ENCODE measurements around the gene FRMD6.
A peak's percentile ranks its signal among the peaks of the same experiment; 100 is the strongest.

The FRMD6 gene

GRCh38 chr14:51666826-51667225 is 15.1 kb downstream of the FRMD6 start:
- DNase-seq (ENCODE audit: low read depth) = peak; percentile 51

DNA sequence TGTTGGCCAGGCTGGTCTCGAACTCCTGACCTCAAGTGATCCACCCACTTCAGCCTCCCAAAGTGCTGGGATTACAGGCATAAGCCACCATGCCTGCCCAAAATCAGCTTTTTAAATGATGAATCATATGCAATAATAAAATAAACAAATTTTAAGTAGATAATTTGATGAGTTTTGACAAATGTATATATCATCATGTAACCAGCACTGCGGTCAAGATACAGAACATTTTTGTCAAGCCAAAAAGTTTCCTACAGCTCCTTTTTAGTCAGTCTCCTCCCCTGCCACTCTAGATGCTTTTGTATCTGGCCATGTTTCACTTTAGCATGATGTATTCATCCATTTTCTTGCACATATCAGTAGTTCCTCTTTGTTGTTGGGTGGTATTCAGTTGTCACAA is 17.2 kb downstream of the FRMD6 start:
- DNase-seq (ENCODE audit: low read depth) = peak; percentile 61

DNA sequence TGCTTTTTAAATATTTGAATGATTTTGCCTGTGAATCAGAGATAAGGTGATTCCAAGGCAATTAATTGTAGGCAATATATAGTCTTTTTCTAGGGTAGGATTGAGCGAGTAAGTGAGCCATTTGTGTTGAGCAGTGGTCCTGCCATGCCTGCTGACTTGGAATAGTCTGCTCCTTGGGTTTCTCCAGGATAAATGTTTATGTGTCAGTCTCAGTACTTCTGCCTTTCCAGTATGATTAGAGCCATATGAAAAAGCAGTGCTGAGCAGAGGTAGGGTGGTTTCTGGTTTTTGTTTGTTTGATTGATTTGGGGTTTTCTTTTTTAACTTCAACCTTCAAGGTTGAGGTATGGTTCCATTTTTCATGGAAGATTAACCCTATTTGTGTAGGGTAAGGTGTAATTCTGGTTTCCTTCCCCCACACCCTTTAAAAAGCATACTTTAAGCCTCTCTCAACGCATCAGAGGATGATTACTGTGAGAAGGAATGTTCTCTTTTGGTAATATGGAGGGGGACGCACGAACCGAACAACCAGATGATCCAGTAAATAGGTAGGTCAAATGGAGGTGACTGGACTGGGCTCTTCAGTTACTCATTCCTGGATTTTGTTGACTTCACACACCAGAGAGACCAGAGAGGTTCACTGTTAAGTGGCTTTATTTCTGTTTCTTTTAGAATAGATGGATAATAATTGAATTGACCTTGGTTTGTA is 22.7 kb downstream of the FRMD6 start:
- DNase-seq (ENCODE audit: low read depth) = peak; percentile 82

DNA sequence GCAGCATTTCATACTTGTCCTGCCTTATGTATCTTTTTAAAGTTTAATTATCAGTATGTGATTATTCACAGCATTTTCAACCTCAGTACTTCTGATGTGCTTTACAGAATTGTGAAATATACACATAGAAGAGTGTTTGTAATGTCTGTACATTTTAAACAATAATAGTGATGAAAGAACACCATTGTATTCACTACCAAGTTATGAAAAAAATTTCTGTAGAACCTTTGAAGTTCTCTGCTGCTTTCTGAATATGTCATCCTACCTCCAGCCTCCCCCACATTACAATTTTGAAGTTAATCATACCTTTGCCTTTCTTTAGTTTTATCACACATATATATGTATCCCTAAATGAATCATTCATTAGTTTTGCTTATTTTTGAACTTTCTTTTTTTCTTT is 24.8 kb downstream of the FRMD6 start:
- DNase-seq (ENCODE audit: low read depth) = no peak

DNA sequence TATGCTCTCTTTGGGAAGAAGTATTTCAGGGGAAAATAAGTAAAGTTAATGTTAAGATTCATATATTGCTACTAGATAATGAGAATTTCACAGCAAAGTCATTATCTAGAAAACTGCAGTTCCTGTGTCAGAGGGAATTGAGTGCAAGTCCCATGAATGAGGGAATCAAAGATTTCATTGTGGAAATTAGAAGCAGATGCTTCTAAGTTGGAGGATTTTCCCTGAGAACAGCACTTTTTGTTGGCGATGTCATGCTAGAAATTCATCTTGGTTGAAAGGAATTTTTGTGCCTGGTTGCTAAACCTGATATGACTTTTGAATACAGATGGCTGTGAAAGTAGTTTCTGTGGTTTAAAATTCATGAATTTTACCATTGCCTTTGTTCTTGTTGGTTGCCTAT is 25.6 kb downstream of the FRMD6 start:
- DNase-seq (ENCODE audit: low read depth) = peak; percentile 72

DNA sequence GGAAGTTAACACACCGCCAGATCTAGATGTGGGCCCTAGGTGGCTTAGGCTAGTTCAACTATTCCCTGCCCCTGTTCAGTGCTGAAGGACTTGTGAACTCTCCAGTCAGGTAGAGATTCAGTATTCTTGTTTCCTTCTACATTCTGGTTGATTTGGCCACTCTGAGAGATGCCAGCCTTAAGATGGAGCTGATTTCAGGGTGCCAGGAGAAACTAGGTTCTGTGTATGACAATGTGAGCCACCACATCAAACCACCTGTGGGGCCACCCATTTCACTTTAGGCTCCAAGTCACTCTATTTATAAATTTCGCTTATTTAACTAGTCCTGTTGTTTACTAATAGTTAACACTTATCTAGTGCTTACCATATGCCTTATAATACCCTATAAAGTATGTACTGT is 26.0 kb downstream of the FRMD6 start:
- DNase-seq (ENCODE audit: low read depth) = no peak

GRCh38 chr14:51680031-51680430 is 28.3 kb downstream of the FRMD6 start:
- no peak for DNase-seq (ENCODE audit: low read depth)

GRCh38 chr14:51681411-51681810 is 29.7 kb downstream of the FRMD6 start:
- no peak for DNase-seq (ENCODE audit: low read depth)

- peak; percentile 70 for DNase-seq (ENCODE audit: low read depth)
Observed at GRCh38 chr14:51682411-51682810, 30.7 kb downstream of the FRMD6 start.

- peak; percentile 49 for DNase-seq (ENCODE audit: low read depth)
Observed at GRCh38 chr14:51684760-51685159, 33.0 kb downstream of the FRMD6 start.

DNA sequence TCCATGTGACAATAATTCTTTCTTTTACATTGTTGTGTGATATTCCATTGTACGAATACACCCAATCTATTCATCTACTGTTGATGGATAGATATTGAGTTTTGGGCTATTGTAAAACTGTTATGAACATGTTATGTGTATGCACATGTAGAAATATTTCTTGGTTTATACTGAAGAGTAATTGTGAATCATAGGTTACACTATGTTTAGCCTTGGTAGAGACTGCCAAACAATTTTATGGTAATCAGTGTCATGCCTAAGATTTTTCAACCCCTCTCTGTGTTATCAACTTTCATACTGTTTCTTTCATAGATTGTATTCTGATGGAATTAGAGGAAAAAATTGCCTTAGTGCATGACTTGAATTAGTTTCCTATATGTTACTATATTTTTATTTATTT is 39.5 kb downstream of the FRMD6 start:
- DNase-seq (ENCODE audit: low read depth) = peak; percentile 63

GRCh38 chr14:51692646-51693045 is 40.9 kb downstream of the FRMD6 start:
- peak; percentile 56 for DNase-seq (ENCODE audit: low read depth)

DNA sequence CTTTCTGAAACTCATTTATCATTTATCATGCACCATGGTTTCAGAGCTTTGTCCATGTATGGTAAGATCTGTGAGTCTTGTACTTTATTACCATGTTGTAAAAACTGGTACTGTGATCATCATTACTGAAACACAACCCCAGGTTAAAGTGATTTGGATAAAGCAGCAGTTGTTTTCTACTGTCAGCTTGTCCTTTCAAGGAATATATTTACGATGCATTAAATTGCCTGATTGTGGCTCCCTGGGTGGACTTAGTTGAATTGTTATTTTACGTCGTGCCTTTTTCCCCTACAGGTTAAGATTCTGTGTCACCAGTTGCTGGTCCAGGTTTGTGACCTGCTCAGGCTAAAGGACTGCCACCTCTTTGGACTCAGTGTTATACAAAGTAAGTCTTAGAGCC is 46.1 kb downstream of the FRMD6 start:
- DNase-seq (ENCODE audit: low read depth) = no peak

GRCh38 chr14:51701951-51702350 is 50.2 kb downstream of the FRMD6 start:
- DNase-seq (ENCODE audit: low read depth) = peak; percentile 66

DNA sequence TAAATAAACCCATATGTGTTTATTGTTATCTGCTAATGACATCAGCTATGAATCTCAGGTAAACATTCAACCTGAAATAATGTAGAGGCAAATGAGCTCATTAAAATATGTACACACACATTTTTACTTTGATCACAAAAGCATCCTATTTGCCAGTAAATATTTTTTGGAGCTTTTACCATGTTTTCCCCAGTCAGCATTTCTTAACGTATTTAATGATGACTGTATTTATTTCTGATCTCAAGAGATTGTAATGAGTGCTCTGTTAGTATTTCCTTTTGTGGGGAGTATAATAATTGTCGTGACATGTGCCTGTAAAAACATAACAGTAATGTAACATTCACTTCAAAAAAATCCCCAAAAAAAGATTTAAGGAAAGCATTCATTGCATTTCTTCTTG is 52.1 kb downstream of the FRMD6 start:
- no peak for DNase-seq (ENCODE audit: low read depth)

DNA sequence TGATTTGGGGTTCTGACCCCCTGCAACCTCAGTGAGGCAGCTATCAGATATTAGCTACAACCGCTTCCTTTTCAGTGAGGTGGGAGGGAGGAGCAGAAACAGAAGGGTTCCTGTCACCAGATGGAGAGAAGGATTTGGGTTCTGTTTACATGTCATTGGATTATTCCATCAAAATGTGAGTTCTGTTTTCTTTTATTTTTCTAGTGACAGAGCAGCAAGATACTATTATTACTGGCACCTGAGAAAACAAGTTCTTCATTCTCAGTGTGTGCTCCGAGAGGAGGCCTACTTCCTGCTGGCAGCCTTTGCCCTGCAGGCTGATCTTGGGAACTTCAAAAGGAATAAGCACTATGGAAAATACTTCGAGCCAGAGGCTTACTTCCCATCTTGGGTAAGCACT is 52.8 kb downstream of the FRMD6 start:
- DNase-seq (ENCODE audit: low read depth) = no peak

GRCh38 chr14:51707327-51707726 is 55.6 kb downstream of the FRMD6 start:
- DNase-seq (ENCODE audit: low read depth) = no peak

DNA sequence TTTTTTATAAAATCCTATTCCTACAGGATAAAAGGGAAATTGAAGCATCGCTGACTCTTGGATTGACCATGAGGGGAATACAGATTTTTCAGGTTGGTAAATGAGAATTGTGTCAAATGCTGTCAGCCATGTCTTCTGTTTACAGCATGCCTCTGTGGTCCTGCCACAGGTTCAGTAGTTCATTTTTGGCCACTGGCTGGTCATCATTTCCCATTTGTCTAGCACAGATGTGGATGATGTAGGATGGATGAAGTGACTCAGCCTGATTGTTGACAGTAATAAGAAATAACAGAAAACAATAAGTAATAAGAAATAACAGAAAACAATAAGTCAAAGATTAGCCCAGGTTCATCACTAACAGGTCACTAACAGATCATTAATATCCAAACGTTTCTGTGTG is 59.8 kb downstream of the FRMD6 start:
- DNase-seq (ENCODE audit: low read depth) = no peak

DNA sequence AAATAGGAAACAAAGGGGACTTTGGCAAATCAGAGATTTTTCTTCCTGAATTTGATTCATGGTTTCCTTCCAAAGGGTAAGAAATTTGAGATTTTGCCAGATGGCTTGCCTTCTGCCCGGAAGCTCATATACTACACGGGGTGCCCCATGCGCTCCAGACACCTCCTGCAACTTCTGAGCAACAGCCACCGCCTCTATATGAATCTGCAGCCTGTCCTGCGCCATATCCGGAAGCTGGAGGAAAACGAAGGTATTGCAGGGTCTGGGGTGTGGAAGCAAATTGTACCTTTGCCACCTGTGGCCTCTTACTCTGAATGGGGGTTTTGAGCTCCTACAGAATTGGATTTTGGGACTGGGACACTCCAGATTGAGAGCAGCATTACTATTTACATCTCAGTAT is 63.5 kb downstream of the FRMD6 start:
- no peak for DNase-seq (ENCODE audit: low read depth)

- no peak for DNase-seq (ENCODE audit: low read depth)
Observed at GRCh38 chr14:51715742-51716141, 64.0 kb downstream of the FRMD6 start.

- peak; percentile 51 for DNase-seq (ENCODE audit: low read depth)
Observed at GRCh38 chr14:51716610-51717009, 64.9 kb downstream of the FRMD6 start.

DNA sequence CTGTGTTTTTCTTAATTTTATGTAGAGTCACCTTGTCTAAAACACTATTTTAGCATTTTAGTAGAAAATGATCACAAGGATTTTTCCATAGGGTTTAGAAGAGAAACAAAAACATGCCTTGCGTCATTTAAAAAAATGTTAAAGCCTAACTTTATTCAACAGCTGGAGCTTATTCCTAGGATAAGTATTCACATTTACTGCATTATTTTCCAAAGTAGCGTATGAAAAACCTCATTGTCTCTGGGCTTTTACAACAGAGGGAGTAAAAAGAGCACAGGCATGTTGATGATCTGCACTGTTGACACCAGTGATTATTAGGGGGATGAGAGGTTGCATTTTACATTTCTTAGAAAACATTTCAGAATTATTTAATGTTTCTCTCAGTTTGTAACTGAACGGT is 66.1 kb downstream of the FRMD6 start:
- DNase-seq (ENCODE audit: low read depth) = no peak

- peak; percentile 19 for DNase-seq (ENCODE audit: low read depth)
Observed at GRCh38 chr14:51719955-51720354, 68.2 kb downstream of the FRMD6 start.

DNA sequence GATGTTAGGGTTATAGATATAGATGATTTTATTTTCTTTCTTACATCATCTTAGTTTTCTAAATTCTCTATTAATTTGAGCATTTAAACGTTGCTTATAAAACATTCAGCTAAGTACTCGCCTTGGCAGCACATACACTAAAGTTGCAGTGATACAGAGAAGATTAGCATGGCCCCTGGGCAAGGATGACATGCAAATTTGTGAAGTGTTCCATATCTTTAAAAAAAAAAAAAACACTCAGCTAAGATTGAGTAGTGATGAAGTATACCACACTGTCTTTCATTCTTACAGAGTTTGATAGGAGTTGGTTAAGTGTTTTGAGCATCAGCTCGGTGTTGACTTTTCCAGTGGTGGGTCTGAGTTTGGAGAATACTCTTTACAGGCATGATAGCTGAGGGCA is 72.3 kb downstream of the FRMD6 start:
- peak; percentile 6 for DNase-seq (ENCODE audit: low read depth)

- peak; percentile 16 for DNase-seq (ENCODE audit: low read depth)
Observed at GRCh38 chr14:51724650-51725049, 72.9 kb downstream of the FRMD6 start.
